COLO668 (cell line): Measurements from ENCODE around the gene TESPA1.
"Not testable (repeated sequence)": the region's sequence is repeated elsewhere in the genome, so short reads cannot be mapped to it uniquely, and the experiment has no call there.

Source experiments
- DNase-seq: peaks from one replicate; lab custom pipeline; 2025; ENCODE audit not compliant: unreplicated experiment; lab: John Stamatoyannopoulos, UW

Gene TESPA1

DNA sequence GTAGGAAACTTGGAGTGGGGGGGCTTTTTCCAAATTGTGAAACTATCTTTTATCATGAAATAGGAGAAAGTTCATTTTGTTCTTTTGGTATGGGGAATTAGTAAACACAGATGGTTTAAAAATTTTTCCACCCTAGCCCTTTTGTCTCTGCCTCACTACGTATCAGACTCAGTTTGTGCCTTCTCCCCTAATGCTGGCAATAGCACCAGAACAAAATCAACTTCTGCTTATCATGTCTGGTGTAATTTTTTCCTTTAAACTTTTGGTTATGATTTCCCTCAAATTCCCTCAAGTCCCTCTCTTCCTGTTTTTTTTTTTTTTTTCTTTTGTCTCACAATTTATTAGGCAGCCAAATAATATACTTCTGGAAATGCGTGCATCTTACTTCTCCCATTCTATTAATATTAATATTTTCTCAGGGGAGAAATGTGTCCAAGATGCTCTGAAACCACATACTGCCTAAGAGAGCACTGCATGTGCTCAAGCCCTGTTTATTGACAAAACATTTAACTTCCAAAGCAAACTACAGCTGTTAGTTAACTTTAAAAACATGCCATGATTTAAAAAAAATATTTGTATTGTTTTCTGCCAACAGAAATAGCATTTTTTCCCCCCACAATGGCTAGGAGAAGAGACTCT is 35.4 kb downstream of the TESPA1 start:
- no peak for DNase-seq

DNA sequence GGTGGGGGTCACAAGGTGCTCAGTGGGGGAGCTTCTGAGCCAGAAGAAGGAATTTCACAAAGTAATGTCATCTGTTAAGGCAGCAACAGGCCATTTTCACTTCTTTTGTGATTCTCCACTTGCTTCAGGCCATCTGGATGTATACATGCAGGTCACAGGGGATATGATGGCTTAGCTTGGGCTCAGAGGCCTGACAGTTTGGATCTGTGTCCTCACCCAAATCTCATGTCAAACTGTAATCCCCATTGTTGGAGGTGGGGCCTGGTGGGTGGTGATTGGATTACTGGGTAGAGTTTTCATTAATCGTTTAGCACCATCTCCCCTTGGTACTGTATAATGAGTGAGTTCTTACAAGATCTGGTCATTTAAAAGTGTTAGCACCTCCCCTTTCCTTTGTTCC is 36.4 kb downstream of the TESPA1 start:
- DNase-seq = no peak

DNA sequence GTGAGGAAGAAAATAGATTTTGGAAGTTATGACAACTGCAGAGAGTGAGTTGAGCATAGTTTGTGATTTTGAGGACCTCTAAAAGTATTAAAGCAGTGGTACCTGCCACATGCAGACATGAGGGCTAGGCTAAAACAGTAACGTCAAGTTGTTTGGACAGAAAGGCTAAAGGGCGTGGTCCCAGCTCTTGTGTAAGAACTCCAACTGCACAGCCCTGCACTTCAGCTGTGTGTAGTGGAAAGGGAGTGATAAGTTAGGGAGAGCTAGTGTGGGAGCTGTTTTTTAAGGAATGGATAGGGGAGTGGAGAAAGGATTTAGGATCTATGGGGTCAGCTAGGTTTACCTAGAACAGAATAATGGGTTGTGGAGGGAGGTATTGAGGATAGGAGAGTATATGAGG is 39.5 kb downstream of the TESPA1 start:
- no peak for DNase-seq

DNA sequence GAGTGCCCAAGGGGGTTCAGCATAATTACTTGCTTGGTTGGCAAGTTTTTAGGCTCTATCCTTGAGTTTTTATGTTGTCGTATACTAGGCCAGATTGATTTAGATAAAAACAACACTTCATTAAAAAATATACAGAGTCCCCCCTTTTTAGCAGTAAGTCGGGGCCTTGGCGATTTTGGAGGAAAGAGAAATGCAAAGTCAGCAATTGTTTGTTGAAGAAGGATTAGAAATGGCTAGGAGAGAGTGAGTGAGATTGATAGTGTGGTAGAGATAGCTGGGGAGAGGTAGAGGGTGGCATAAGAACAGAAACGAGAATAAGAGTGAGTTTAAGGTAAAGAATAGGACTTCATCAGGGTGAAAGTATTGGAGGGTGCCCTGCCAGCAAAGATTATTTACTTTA is 41.3 kb downstream of the TESPA1 start:
- not testable (repeated sequence) for DNase-seq

DNA sequence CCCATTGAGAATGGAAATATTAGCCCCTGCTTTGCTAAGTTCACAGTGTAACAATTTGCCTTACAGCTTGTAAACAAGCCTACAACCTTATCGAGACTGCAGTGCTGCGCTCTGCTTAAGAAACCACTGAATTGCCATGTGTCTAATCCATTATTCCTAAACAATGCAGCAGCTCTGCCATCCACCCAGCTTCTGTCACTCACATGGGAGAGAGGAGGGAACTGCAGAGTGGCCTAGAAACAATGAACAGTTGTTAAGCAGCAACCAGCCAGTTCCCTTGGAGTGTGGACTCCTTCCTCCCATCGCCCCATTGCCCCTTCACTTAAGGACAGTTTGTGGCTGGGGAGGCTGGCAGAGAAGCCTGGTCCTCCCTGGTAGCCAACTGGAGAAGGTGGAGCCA is 42.9 kb downstream of the TESPA1 start:
- no peak for DNase-seq

DNA sequence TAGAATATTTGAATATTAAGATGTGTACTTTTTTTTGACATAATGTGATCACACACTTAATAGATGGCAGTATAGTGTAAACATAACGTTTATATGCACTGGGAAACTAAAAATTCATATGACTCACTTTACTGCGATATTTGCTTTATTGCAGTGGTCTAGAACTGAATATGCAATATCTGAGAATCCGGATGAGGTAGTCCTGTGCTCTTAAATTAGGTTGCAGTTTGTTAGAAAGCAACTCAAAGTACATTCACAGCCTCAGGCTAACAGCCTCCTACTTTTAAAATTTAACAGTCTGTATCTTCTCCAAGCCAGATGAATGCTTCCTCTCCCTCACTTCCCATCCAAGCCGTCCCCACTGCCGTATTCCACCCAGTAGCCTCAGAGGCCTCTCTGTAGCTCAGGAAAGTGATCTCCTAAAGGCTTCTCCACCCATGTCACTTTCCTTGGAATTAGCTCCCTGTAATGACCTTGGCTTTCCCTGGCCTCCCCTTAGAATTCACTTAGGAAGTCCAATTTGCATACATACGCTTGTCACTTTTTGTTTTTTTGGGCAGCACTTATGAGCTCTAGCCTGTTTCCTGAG is 43.7 kb downstream of the TESPA1 start:
- no peak for DNase-seq

DNA sequence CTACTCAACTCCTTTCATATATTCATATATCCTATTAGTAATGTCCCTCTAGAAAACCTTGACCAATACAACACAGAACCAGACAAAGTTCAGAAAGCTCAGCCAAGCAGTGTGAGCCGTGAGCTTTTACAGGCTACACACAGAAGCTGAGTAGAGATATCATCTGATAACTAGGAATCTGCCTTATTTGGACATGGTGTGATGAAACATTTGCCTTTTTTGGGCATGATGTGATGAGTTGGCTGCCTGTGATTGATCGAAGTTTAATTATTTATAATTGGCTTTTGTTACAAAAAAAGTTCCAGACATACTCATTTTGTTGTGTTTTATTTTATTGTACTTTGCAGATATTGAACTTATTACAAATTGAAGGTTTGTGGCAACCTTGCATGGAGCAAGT is 46.6 kb downstream of the TESPA1 start:
- DNase-seq = no peak

DNA sequence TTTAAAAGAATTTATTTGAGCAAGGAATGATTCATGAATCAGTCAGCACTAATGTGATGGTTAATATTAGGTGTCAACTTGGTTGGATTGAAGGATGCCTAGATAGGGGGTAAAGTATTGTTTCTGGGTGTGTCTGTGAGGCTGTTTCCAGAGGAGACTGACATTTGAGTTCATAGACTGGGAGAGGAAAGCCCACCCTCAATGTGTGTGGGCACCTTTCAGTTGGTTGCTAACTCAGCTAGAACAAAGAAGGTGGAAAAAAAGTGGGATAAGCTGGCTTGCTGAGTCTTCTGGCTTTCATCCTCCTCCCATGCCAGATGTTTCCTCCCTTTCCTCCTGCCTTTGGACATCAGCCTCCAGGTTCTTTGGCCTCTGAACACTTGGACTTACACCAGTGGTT is 47.2 kb downstream of the TESPA1 start:
- no peak for DNase-seq

DNA sequence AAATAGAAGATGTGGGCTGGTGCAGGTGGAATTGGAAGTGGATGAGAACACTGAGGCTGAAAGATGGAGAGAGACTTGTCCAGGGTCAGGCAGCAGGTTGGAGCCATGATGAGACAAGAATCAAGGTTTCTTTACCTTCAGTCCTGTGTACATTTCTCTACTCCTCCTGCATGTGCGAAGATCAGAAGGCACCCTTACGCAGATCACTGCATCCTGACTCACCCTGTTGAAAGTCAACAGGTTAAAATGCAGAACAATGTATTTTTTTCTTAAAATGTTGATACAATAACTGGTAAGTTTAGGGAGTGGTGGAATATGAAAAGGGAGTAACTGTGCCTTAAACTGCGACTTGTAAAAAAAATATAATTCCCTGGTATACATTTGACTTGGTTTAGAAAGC is 47.8 kb downstream of the TESPA1 start:
- no peak for DNase-seq

DNA sequence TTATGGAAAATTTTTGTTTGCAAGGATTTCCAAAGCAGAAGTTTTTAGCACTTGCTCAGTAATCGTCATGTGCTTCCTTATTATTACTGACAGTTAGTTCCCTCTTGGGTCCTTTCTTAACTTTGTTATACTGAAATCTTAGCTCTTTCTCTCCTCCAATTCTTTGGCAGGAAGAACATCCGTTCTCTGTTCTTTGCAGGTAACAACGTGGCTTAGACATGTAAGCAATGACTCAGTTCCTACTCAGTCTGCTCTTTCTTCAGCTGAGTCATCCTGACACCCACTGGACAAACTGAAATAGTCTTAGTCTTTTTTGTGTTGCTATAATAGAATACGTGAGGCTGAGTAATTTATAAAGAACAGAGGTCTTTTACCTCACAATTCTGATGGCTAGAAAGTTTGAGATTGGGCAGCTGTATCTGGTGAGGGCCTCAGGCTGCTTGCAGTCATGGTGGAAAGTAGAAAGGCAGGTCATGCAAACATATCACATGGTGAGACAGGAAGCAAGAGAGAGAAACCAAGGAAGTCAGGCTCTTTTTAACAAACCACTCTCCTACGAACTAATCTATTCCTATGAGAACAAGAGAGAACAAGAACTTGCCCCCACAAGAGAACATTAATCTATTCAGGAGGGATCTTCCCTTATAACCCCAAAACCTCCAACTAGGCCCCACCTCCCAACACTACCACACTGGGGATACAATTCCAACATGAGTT is 49.2 kb downstream of the TESPA1 start:
- DNase-seq = no peak

DNA sequence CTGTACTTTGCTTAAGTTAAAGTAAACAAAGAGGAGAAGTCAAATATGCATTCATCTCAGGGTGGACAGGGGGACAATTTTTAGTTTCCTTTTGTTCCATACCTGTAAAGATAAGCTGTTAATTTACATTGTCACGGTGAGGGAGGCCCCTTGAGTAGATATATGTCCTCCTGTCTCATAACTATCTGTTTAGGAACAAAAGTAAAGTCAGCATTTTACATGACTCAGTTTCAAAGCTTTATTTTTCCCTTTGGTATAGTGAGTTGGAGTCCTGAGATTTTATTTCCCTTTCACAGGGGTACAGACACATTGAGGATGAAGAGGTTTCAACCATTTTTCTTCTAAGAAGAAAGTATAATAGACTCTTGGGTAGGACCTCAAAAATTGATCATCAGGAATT is 50.1 kb downstream of the TESPA1 start:
- DNase-seq = no peak

DNA sequence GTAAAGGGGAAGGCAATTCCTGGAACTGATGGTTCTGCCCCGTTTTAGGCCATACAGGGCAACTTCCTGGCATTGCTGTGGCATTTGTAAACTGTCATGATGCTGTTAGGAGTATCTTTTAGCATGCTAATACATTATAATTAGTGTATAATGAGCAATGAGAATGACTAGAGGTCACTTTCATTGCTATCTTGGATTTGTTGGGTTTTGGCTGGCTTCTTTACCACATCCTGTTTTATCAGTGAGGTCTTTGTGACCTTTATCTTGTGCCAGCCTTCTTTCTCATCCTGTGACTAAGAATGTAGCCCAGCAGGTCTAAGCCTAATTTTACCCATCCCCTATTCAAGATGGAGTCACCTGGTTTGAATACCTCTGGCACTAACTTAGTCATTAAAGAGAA is 51.2 kb downstream of the TESPA1 start:
- DNase-seq = no peak

DNA sequence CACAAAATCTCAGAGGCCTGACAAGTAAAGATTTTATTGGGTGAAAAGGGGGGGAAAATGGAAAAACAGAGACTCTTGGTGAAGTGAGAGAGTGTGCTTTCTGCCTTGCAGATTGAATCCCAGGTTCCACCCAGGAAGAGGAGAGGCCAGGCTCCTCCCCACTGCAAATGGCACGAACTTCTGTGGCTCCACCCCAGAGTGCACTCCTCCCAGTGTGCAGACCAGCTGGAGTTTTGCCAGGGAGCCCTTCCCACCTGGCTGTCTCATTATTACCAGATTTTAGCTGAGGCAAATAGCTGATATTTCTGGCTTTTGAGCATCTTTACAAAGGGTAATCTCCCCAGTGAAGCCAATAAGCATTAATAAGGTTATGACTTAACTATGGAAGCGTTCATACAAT is 51.9 kb downstream of the TESPA1 start:
- DNase-seq = peak; percentile 2

DNA sequence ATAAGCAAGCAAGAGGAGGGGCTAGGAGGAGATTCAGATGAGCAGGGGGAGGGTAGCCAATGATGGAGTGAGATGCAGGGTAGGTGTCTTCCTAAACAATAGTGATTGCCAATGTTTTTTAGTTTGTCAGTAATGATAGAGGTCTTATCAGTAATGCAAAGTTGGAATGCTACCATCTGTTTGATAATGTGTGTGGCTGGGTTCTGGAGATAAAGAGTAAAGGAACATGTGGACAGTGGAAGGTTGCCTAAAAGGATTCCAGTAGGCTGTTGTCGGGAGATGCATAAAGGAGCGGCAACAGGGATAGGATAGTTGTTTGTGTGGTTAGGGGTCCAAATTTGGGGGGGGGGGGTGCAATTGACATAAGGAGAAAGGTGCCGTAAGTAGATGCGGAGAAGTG is 52.5 kb downstream of the TESPA1 start:
- DNase-seq = no peak

DNA sequence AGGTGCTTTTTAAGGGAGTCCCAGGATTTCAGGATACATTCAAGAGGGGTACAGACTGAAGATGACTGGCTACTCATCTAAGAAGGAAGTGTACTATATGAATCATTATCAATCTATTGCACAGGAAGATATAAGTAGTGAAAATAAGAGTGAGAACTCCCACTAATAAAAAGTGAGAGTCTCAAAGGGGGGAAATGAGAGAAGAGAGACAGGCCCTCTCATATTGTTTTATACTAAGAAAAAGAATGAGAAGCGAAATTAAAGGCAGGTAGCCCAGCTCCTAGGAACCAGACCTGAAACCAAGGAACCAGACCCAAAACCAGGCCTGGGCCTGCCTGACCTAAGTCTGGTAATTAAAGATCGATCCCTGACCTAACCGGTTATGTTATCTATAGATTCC is 54.6 kb downstream of the TESPA1 start:
- DNase-seq = no peak

DNA sequence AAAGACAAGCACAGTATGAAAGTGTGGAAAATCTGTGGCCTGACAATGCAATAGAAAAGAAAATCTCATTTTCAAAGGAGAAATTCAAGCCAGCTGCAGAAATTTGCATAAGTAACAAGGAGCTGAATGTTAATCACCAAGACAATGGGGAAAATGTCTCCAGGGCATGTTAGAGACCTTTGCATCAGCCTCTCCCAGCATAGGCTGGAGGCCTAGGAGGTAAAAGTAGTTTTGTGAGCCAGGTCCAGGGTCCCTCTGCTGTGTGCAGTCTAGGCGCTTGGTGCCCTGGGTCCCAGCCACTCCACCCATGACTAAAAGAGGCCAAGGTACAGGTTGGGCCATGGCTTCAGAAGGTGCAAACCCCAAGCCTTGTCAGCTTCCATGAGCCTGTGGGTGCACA is 58.3 kb downstream of the TESPA1 start:
- no peak for DNase-seq

DNA sequence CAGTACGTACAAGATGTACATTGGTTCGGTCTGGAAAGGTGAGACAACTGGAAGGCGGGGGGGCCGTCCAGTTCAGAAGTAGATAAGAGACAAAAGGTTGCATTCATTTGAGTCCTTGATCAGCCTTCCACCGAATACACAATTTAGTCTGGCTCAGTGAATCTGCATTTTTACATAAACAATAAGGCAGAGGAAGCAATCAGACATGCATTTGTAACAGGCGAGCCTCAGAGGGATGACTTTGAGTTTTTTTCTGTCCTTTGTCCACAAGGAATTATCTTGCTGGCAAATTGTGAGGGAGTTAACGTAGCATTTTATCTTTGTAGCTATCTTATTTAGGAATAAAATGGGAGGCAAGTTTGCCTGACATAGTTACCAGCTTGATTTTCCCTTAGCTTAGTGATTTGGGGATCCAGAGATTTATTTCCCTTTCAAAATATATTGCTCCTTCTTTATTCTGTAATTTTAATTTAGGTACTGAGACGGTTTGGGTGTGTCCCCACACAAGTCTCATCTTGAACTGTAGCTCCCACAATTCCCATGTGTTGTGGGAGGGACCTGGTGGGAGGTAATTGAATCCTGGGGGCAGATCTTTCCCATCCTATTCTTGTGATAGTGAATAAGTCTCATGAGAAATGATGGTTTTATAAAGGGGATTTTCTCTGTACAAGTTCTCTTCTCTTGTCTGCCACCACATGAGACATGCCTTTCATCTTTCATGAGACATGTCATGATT is 59.4 kb downstream of the TESPA1 start:
- no peak for DNase-seq

DNA sequence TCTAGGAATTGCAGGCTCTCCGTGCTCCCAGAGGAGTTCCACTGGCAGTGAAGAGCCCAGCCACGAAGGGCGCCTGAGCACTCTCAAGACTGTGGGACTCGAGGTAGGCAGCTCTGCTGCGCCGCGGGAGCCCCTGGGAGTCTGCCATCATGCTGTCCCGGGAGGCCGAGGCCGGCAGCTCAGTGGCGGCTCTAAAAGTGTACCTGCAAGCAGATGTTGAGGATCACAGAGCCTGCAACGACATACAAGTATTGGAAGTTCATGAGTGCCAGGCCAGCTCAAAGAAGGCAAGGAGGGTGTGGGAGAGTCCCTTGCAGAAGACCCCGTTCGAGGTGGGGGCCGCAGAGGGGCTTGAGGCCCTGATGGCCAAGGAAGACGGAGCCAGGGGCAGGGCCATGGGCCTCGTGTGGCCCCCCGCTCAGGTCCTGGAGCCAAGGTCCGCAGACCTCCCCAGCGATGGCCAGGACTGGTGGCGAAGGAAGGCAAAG is 67.5 kb downstream of the TESPA1 start:
- DNase-seq = no peak
